ENCODE results near the gene RERE.

DNA sequence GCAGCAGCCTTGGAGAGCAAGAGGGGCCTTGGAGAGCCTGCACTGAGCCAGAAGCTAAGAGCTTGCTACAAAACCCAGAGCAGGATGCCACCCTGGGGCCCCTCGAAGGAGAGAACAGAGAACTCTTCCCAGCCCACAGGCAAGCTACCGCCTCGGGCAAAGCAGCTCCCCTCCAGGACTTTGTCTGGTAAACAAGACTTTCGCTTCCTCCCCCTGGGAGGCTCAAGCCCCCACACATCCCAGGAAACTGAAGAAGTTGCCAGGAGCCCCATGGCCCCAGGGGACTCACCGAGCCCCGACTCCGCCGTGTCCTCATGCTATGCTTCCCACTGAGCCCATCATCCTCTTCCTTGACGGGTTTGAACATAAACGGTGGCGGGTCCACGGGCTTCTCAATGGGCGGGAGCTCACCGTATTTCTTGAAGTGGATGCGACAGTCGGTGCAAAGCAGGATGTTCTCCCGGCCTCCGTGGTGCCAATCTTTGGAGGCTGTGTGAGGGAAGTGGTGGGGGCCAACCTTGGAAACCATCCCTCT, 453.6 kb downstream of the RERE start:
- no peak for TF ChIP-seq CTCF (IDR thresholded peaks at IDR 0.05)
- no peak for TF ChIP-seq POLR2A (IDR thresholded peaks at IDR 0.05)

All from adrenal gland (tissue), 5 donors.